NT2/D1 (cell line): Measurements from ENCODE around the gene LDLRAD2.

ENCODE experiments used
- YY1 ChIP-seq: IDR thresholded peaks from 2 replicates; pipeline ENCODE4 v1.6.1; 2011; ENCODE audit not compliant: insufficient read length, insufficient read depth
- ZNF274 ChIP-seq: IDR thresholded peaks from 2 replicates; pipeline ENCODE4 v1.6.1; 2011; ENCODE audit warnings: mild to moderate bottlenecking, low read depth, low read length

- no peak for TF ChIP-seq ZNF274
- TF ChIP-seq YY1 = no peak
These were observed 29.0 kb upstream of the LDLRAD2 start, which contains the start of gene USP48 for GRCh38 chr1:21782868-21783678.
